ENCODE results near the gene HABP2. TPM values are rescaled to one million over a fixed set of nuclear protein-coding genes. Genes with fewer than 3 reads are reported as not detected.

The HABP2 gene
- total RNA-seq, 1 experiment from 2014 or later, result 0.59 TPM

DNA sequence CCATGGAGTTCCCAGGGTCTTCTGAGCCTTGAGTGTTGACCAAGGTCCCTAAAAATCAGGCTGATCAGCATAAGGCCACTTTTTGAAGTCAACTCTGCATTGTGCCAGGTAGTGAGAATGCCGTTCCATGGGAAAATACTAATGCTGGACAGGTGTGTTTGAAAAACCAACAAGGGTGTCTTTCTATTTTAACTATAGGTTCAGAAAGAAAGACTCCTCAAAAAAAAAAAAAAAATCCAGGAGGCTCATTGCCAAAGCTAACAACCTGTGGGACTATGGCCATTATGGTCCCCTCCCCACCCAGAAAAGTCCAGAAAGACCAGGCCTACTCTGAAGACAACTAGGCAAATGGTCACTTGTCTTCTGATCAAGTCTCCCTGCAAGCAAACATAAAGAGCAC is 66.5 kb downstream of the HABP2 start:
- Mint-ChIP-seq H3K4me3 (ENCODE audit: low read depth, unreplicated experiment) (no peak overlapping the region), H3K27ac (ENCODE audit: unreplicated experiment) (no peak overlapping the region), H3K4me1 (ENCODE audit: low read depth, unreplicated experiment) (no peaks in the 10 kb centered on the region), H3K27me3 (ENCODE audit: unreplicated experiment) (peaks cover 55% of the 10 kb centered on the region), H3K36me3 (ENCODE audit: insufficient read depth, unreplicated experiment) (no peaks in the 10 kb centered on the region), H3K9me3 (ENCODE audit: low read depth, unreplicated experiment) (no peaks in the 10 kb centered on the region)
- TF ChIP-seq CTCF (IDR thresholded peaks at IDR 0.05; ENCODE audit: unreplicated experiment), result no peak
- CTCF ChIA-PET, result no interaction called here
- no peak for DNase-seq
- no TSS peak for BruUV-seq (replicated peaks)
- intact Hi-C loops (cut with micrococcal nuclease; ENCODE audit: unreplicated experiment), result no loop called here

DNA sequence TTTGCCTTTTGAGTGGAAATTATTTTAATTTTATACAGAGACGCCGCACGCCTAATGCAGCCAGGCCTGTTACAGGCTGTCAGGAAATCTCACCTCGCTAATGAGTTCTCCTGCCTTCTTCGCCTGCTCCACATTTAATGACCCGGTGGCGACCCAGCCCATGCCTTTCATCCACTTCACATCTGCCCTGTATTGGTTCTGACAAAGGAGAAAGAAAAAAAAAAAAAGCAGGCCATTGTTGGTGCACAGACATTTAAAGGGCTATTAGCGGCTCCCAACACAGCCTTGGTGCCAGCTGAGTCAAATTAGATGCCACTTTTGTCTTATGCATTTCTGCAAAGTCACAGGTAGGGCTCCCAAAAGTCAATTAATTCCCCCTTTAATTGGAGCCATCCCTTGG is 67.7 kb downstream of the HABP2 start:
- Mint-ChIP-seq H3K27ac (ENCODE audit: unreplicated experiment) (no peak overlapping the region), H3K27me3 (ENCODE audit: unreplicated experiment) (peaks cover 55% of the 10 kb centered on the region), H3K4me1 (ENCODE audit: low read depth, unreplicated experiment) (no peaks in the 10 kb centered on the region), H3K36me3 (ENCODE audit: insufficient read depth, unreplicated experiment) (no peaks in the 10 kb centered on the region), H3K4me3 (ENCODE audit: low read depth, unreplicated experiment) (no peak overlapping the region), H3K9me3 (ENCODE audit: low read depth, unreplicated experiment) (no peaks in the 10 kb centered on the region)
- no TSS peak for BruUV-seq (replicated peaks)
- CTCF ChIA-PET, result no interaction called here
- DNase-seq, result no peak
- intact Hi-C loops (cut with micrococcal nuclease; ENCODE audit: unreplicated experiment), result no loop called here
- no peak for TF ChIP-seq CTCF (IDR thresholded peaks at IDR 0.05; ENCODE audit: unreplicated experiment)

- Mint-ChIP-seq H3K27ac (ENCODE audit: unreplicated experiment) (no peak overlapping the region), H3K4me1 (ENCODE audit: low read depth, unreplicated experiment) (no peaks in the 10 kb centered on the region), H3K36me3 (ENCODE audit: insufficient read depth, unreplicated experiment) (no peaks in the 10 kb centered on the region), H3K27me3 (ENCODE audit: unreplicated experiment) (peaks cover 55% of the 10 kb centered on the region), H3K9me3 (ENCODE audit: low read depth, unreplicated experiment) (no peaks in the 10 kb centered on the region), H3K4me3 (ENCODE audit: low read depth, unreplicated experiment) (no peak overlapping the region)
- no peak for DNase-seq
- TF ChIP-seq CTCF (IDR thresholded peaks at IDR 0.05; ENCODE audit: unreplicated experiment), result no peak
- CTCF ChIA-PET, result no interaction called here
- no TSS peak for BruUV-seq (replicated peaks)
- intact Hi-C loops (cut with micrococcal nuclease; ENCODE audit: unreplicated experiment), result no loop called here
Observed at GRCh38 chr10:113620936-113621335, 68.1 kb downstream of the HABP2 start.

GRCh38 chr10:113621799-113622198 is 68.9 kb downstream of the HABP2 start:
- Mint-ChIP-seq H3K9me3 (ENCODE audit: low read depth, unreplicated experiment) (no peaks in the 10 kb centered on the region), H3K27ac (ENCODE audit: unreplicated experiment) (no peak overlapping the region), H3K27me3 (ENCODE audit: unreplicated experiment) (peaks cover 55% of the 10 kb centered on the region), H3K4me3 (ENCODE audit: low read depth, unreplicated experiment) (no peak overlapping the region), H3K4me1 (ENCODE audit: low read depth, unreplicated experiment) (no peaks in the 10 kb centered on the region), H3K36me3 (ENCODE audit: insufficient read depth, unreplicated experiment) (no peaks in the 10 kb centered on the region)
- intact Hi-C loops (cut with micrococcal nuclease; ENCODE audit: unreplicated experiment), result no loop called here
- BruUV-seq (replicated peaks), result no TSS peak
- no peak for TF ChIP-seq CTCF (IDR thresholded peaks at IDR 0.05; ENCODE audit: unreplicated experiment)
- CTCF ChIA-PET, result no interaction called here
- DNase-seq, result no peak

- no peak for TF ChIP-seq CTCF (IDR thresholded peaks at IDR 0.05; ENCODE audit: unreplicated experiment)
- H3K4me1 Mint-ChIP-seq (ENCODE audit: low read depth, unreplicated experiment), result no peaks in the 10 kb centered on the region
- peaks cover 55% of the 10 kb centered on the region for H3K27me3 Mint-ChIP-seq (ENCODE audit: unreplicated experiment)
- no peak for DNase-seq
- no TSS peak for BruUV-seq (replicated peaks)
- CTCF ChIA-PET, result no interaction called here
- no peak overlapping the region for H3K27ac Mint-ChIP-seq (ENCODE audit: unreplicated experiment)
- no peaks in the 10 kb centered on the region for H3K36me3 Mint-ChIP-seq (ENCODE audit: insufficient read depth, unreplicated experiment)
- H3K9me3 Mint-ChIP-seq (ENCODE audit: low read depth, unreplicated experiment), result no peaks in the 10 kb centered on the region
- intact Hi-C loops (cut with micrococcal nuclease; ENCODE audit: unreplicated experiment), result no loop called here
- no peak overlapping the region for H3K4me3 Mint-ChIP-seq (ENCODE audit: low read depth, unreplicated experiment)
Observed at GRCh38 chr10:113622831-113623230, 70.0 kb downstream of the HABP2 start.

Measured in Calu3 (cell line).